CD4-positive, alpha-beta T cell treated with Interferon gamma for 1 hour (primary cell): Measurements from ENCODE around the gene PPP6R2.

Experiments used
- DNase-seq: peaks from one replicate; pipeline ENCODE4 v3.0.0-alpha.2; 2020

PPP6R2 gene

DNA sequence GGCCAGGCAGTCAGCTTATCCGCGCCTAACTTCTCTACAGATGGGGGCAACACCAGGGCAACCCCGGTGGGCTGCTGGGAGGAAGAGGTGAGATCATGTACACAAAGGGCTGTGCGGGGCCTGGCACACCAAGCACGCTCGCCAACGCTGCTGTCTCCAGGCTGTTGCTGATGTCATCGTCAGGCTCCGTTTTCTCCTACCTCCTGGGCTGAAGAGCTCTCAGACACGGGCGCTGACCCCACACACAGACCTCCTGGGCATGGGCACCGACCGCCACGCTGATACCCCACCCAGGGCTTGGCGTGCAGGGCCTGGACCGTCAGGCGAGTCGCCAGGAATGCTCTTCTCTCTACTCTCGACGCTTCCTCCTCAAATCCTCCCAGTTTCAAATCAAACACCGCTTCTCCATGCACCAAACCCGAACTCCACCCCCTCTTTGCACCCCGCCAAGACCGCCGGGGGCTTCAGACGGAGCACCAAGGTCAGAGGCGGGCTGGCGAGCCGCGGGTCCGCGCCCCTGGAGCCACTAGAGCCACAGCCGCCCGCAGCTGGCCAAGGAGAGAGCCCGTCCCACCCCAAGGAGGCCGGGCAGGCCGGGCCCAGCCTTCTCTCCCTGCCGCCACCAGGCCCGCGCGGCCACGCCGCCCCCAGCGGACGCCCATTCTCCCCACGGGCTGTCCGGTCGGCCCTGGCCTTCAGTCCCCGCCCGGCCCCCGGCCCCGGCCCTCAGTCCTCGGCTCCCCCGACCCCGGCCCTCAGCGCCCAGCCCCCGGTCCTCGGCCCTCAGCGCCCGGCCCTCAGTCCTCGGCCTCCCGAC, 130.9 kb downstream of the PPP6R2 start:
- no peak for DNase-seq

DNA sequence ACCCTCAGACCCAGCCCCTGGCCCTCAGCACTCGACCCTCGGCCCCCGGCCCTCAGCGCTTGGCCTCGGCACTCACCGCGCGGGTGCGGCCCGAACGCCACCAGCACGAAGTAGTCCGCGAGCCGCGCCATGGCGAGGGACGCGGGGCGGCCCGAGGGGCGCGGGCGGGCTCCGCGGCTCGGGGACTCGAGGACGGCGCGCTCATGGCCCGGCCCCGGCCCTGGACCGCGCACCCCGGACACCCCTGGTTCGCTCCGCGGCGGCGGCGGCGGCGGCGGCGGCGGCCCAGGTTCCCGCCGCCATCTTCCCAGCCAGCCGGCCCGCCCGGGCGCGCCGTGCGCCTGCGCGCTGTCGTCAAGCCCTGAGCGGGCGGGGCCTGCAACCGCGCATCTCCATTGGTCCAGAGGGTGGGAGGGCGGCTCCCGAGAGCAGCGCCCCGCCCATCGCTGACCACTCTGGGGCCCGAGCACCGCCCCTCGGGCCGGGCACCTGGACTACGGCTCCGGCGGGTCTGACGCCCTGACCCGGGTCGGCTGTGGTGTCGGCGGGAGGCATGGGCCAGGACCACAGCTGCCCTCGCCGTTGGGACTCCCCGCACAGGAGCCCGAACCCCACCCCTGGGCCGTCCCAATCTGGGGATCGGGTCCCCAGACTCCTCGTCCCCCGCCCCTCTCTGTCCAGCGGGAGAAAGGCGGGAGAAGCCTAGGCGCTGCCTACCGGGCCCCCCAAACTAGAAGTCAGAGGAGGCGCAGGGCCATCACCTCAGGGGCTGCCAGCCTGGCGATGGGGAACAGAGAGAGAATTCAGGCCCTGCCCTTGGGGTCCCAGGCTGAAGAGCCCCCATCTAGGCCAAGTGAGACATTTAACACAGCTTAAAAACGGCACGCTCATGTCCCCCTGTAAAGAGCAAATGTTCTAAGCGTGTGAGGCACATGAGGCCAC, 131.9 kb downstream of the PPP6R2 start, which contains the start of gene SBF1:
Gene SBF1 (minus strand): TSS at position 326 of the 942 bp plus-strand sequence. CDS start 195 bp downstream, at position 131.
- peak; percentile 87 for DNase-seq

DNA sequence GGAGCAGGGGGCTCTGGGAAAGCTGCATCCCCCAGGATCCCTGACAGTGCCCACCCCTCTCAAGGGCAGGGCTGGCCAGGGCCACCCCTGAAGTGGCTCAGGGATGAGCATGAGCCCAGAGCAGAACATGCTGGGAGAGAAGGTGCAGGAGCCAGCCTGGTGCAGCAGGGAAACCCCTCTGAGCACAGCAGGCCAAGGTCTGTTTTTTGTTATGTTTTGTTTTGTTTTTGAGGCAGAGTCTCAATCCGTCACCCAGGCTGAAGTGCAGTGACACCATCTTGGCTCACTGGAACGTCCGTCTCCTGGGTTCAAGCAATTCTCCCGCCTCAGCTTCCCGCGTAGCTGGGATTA, 132.5 kb downstream of the PPP6R2 start:
- no peak for DNase-seq

DNA sequence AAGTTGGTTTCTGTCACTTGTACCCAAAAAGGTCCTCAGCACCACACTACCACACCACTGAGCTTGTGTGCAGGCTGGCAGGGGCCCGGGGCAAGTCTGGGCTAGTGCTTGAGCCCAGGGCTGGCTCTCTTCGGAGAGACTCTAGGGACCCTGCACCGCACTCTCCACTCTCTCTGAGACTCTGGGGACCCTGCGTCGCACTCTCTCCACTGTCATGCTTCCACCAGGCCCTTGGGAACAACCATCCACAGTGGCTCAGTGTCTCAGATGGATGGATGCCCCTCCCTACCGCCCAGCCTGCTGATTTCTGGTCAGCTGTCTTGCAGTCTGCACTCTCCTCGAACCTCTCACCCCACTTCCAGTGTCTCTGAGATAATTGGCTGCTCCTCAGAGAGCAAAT, 133.7 kb downstream of the PPP6R2 start:
- no peak for DNase-seq

DNA sequence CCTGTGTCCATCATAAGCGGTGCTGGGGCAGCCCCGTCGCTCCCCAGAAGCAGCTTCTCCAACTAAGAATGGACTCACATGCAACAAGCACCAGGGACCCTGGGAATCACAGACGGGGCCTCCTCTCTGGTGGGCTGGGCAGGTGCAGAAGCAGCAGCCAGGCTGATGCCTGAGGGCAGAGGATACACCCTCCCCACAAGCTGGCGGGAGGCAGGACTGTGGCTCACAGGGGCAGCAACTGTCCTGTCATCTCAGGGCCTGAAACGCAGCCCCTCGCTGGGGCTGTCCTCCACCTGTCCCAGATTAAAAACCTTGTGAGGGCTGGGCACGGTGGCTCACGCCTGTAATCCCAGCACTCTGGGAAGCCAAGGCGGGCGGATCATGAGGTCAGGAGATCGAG, 134.8 kb downstream of the PPP6R2 start:
- DNase-seq: no peak

DNA sequence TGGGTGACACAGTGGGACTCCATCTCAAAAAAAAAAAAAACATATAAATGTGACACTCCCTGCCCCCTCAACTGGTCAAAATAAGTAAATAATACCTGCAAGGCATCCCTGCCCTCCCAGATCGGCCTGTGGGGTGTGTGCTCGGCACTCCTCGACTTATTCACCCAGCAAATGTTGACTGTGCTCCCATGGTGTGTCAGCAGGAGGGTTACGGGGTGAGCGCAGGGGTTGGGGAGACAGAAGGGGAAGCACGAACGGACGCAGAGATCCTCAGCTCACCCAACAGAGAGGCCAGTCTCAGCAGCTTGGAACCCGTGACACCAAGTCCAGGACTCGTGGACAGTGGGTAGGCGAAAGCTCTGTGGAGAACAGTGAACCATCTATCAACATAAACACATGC, 136.6 kb downstream of the PPP6R2 start:
- no peak for DNase-seq

DNA sequence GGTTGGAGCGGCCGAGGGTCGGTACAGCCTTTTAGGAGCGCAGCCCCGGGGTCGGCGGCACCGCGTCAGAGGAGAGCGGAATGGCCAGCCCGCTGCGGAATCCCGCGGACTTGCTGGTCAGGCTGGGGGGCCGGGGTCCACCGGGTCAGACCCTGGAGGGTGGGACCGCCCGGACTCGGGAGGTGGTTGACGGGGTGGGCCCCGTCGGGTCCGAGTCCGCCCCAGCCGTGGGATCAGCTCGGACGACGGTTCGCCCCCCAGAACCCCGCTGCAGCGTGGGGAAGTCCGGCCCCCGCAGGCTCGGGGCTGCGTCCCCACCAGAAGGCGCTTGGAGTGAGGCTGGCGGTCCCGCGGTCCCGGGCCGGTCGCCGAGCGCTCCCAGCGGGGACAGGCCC, 137.9 kb downstream of the PPP6R2 start:
- no peak for DNase-seq

DNA sequence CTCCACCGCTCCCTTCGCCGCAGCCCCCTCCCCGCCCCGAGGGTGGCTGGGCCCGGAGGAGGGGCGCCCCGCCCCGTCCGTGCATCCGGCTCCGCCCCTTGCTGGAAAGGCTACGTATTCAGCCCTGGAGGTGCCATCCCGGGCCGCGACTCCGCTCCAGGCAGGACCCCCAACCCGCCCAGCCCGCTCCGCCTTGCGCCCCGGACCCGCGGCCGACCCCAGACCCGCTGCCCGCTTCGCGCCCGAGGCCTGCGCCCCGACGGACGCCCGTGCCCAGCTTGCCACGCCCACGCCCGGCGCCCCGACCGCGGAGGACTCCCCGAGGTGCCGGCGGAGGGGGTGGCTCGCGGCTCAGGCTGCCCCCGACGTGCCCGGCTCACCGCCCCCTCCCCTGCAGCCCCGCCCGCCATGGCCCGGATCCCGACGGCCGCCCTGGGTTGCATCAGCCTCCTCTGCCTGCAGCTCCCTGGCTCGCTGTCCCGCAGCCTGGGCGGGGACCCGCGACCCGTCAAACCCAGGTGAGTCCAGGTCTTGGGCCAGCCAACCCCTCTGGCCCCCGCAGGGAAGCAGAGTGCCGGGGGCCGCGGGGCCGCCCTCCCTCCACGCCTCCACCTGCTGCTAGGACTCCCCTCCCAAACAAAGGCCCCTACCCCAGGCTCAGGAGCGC, 138.4 kb downstream of the PPP6R2 start, which contains the start of gene ADM2:
Gene ADM2 (plus strand): TSS at position 104 of the 667 bp plus-strand sequence. CDS start 305 bp downstream, at position 409.
- DNase-seq: peak; percentile 56

DNA sequence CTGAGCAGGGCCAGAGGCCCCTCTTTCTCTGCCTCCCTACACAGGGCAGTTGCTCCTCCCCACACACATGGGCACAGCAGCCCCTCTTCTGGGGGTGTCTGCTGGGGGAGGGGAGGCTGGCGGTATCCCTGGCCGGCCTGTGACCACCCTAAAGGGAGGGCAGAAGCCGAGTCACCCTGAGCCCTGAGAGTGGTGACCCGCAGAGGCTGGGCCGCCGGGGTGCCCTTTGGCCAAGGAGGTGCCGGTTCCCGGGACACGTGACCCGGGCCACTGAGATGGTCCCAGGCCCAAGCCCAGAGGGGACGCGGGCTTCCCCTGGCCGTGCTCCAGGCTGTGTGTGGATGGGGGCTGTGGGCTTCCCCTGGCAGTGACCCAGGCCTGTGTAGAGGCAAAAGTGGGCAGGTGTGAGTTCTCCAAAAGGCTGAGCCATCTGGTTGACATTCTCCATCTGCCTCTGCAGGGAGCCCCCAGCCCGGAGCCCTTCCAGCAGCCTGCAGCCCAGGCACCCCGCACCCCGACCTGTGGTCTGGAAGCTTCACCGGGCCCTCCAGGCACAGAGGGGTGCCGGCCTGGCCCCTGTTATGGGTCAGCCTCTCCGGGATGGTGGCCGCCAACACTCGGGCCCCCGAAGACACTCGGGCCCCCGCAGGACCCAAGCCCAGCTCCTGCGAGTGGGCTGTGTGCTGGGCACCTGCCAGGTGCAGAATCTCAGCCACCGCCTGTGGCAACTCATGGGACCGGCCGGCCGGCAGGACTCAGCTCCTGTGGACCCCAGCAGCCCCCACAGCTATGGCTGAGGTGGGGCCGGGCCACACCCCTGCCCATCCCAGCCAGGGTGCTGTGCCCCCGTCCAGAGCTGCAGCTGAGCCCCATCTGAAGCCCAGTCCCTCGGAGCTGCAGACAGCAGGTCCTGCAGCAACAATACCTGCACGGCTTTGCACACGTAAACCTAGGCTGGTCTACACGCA, 139.3 kb downstream of the PPP6R2 start:
- no peak for DNase-seq

DNA sequence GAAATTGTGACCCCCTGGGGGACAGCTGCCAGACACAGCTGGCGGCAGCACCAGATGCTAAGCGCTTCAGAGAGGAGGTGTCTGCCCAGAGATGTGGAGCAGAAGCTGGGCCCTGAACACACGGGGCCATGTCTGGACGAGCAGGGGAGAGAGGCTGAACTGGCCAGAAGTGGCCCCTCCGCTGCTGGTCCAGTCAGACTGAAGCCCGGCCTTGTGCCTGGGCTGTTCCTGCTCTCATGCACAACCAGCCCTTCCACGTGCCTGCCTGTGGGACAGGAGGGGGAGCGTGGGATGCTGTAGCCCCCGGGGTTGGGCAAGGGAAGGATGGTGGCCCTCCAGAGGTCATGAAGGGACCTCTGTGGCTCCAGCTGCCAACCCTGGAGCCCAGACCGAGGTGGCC, 140.0 kb downstream of the PPP6R2 start:
- no peak for DNase-seq

DNA sequence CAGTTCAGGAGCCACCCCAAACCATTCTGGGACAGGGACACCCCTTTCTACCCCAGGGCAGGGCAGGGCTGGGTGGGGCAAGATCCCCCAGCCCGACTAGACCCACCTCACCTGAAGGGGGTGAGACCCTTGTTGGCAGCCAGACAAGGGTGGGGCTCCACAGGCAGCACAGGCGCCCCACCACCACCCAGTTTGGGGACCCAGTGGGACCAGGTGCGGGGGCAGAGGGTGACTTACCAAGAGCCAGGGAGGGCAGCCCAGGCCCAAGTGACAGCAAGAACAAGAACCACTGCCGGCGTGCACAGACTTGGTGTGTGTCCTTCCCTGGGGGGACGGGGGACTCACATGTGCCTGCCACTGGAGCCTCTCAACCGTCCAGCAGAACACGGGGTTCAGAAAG, 140.4 kb downstream of the PPP6R2 start:
- no peak for DNase-seq

DNA sequence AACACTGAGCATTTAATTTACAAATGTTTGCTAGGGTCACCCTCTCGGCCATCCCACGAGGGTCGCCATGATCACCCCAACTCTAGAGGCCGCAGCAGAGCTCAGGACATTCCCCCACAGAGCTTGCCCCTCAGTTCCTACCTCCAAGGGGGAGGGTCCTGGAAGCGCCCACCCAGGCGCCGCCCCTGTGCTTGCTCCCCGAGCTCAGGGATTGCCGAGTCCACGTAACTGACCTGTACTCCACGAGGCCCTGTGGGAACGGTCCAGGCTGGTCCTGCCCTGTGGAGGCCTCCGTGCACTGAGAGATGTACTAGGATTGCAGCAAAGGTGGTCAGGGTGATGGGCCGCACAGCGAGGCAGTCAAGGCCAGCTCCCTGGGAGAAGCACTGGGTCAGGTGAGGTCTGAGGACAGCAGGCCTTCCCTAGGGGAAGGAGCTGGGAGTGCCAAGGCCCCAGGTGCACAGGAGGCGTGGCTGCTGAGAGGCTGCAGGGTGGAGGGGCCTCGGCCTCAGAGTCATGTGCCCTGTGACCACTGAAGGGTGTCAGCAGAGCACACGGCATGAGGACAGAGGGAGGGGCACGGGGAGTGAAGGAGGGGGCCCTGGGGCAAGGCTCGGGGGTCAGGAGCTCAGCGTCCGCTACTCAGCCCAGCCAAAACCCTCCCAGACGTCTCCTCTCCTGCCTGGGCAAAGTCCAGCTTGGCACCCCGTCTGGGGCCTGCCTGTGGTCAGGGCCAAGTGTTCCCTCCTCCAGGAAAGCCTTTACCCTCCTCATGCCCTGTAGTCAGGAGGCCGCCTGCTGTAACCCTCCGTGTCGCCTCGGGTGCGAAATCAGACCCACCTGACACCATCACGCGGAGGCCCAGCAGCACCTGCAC, 141.1 kb downstream of the PPP6R2 start:
- no peak for DNase-seq

DNA sequence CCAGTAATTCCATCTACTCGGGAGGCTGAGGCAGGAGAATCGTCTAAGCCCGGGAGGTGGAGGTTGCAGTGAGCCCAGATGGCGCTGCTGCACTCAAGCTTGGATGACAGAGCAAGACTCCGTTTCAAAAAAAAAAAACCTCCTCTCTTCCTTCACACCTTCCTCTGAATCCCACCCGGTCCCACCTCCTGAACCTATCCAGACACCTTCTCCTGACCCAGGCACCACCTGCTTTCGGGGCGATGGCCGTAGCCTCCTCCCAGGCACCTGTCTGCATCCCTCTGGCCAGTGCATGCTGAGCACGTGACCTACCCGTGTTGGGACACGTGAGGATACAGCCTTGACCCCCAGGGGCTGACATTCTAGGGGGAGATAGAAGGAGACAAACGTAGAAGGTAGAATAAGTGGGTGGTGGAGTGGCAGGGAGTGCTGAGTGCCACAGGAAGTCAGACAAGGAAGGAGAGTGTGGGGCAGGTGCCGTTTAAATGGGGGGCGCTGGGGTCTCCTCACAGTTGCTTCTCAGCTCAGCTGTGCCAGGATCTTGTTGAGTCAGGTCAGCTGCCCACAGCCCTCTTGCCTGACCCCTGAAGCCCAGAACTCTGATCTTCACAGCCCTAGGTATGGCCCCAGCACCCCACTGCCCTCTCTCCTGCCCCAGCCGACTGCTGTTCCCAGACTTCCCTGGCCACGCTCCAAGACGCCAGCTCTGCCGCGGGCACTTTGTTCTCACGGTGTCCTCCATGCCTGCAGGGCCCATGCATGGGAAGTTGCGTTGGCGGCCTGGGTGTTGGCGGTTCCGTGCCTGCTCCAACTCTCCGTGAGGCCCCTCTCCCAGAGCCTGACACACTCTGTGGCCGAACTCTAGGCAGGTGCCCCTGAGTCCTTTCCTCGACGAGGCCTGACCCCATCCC, 142.3 kb downstream of the PPP6R2 start:
- no peak for DNase-seq

DNA sequence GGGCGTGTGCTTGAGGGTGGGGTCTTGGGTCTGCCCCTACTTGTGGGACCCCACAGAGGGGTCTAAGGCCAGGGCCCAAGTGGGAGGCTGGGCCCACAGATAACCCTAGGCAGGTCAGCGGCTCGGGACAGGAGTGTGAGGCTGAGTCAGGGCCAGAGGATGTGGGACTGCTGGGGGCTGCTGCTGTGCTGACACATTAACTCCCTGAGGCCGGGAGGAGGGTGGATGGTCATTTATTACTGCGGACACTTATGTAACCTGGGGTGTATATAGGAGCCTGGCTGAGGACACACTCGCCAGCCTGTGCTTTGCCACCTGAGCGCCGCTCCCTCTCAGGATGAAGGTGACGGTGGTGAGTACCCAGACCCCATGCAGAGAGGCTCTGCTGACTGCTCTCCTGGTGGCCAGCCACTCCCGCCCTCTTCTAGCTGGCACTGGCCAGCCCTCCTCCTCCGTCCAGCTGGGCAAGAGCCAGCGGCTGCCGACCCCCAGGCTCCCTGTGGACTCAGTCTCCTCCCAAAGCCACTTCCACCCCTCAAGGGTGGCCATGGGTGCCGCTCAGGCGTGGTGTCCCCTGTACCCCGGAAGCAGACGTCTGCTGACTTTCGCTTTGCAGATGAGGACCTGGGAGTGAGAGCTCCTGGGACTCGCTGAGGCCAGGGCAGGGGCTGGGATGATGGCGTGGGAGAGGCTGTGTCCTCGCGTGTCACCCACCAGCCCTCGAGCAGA, 143.6 kb downstream of the PPP6R2 start, which contains the start of gene MIOX:
Gene MIOX (plus strand): TSS at position 299 of the 729 bp plus-strand sequence. CDS start 39 bp downstream, at position 338.
- DNase-seq: no peak

DNA sequence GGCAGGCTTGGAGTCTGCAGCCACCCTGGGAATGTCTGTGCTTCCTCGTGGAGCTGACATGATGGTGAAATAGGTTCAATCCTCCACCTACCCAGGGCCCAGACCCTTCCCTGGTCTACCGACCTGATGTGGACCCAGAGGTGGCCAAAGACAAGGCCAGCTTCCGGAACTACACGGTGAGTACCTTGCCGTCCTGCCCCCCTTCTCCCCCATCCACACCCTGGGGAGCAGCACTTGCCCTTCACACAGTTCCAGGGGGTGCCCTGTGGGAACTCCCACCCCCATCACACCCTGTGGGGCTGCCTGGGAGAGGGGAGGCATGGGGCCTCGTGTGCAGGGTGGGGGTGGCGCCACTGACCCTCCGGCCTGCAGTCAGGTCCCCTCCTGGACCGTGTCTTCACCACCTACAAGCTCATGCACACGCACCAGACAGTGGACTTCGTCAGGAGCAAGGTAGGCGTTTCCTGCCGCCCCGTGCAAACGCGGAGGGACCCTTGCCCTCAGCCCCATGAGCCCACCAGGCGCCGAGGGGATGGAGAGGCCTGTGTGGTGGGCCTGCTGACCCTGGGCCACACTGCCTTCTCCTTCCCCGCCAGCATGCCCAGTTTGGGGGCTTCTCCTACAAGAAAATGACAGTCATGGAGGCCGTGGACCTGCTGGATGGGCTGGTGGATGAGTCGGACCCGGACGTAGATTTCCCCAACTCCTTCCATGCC, 144.3 kb downstream of the PPP6R2 start:
- no peak for DNase-seq

DNA sequence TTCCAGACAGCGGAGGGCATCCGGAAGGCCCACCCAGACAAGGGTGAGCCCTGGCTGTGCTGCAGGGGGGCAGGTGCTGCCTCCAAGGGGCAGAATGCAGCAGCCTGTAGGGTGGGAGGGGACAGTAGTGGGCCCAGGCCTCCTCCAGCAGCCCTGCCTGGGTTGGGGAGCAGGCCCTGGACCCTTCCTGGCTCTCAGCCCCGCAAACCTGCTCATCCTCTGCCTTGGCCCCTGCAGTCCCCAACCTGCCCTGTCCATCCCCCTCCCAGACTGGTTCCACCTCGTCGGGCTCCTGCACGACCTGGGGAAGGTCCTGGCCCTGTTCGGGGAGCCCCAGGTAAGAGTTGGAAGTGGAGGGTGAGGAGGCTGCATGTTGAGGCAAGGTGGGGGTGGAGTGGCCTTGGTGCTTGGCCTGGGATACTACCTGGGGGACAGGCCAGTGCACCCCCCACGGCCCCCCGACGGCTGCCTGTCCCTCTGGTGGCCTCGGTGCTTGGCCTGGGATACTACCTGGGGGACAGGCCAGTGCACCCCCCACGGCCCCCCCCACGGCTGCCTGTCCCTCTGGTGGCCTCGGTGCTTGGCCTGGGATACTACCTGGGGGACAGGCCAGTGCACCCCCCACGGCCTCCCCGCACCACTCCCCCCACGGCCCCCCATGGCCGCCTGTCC, 145.0 kb downstream of the PPP6R2 start:
- no peak for DNase-seq

DNA sequence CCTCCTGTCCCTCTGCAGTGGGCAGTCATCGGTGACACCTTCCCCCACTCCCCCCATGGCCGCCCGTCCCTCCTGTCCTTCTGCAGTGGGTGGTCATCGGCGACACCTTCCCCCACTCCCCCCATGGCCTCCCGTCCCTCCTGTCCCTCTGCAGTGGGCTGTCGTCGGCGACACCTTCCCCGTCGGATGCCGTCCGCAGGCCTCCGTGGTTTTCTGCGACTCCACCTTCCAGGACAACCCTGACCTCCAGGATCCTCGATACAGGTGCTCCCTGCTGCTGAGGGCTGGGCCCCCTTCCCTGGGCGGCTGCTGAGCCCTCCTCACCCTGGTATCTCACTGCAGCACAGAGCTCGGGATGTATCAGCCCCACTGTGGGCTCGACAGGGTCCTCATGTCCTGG, 145.8 kb downstream of the PPP6R2 start:
- DNase-seq: no peak
